ENCODE results near the gene HEATR3. TPM values are rescaled to one million over a fixed set of nuclear protein-coding genes. Genes with fewer than 3 reads are reported as not detected.

The HEATR3 gene
- total and polyA plus RNA-seq, 2 of the 8 experiments (the other 6 are each of a cell fraction or from before 2014, with no cell fraction given): 13.0 to 29.2 TPM

DNA sequence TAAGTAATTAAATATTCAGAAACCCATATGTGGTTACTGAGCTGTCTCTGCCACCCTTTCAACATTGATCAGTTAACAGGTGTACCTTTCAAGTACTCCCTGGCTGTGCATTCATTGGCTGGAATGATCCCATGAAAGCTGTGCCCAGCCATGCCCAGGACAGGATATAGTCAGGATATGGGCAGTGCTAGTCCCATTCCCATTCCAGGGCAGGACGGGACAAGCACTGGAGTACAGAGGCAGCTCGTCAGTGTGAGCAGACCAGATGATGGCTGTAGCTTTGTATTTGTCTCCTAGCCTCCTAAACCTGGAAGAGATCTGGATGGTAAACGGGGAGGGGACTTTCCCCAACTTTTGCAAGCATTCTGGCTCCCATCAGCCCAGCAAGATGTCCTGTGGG lies 22.5 kb downstream of the HEATR3 start:
- Histone ChIP-seq H3K79me1 (ENCODE audit: low read depth, low read length) (no peaks in the 10 kb centered on the region), H3K79me2 (ENCODE audit: control insufficient read depth in 1 of 2, insufficient read depth in 2 of 2, low read length in 2 of 2) (no peaks in the 10 kb centered on the region), H2AFZ (ENCODE audit: low read length) (no peak overlapping the region), H3K9ac (replicated peaks in 1 of 4; ENCODE audit: extremely low read depth in 1 of 4, low read depth in 3 of 4, low read length in 3 of 4) (no peak overlapping the region), H3K4me1 (replicated peaks in 1 of 4; ENCODE audit: control insufficient read depth in 3 of 4, insufficient read depth in 4 of 4, low read length in 3 of 4) (no peaks in the 10 kb centered on the region), H2BK12ac (ENCODE audit: low read depth, low read length) (no peak overlapping the region), H2AK5ac (ENCODE audit: low read depth, low read length) (no peak overlapping the region), H3K14ac (ENCODE audit: insufficient read length) (no peak overlapping the region), H3K18ac (ENCODE audit: extremely low read depth, low read length) (no peak overlapping the region), H2BK5ac (ENCODE audit: low read depth, low read length) (no peak overlapping the region), H4K91ac (replicated peaks; ENCODE audit: insufficient read length, low read length) (no peak overlapping the region), H2BK15ac (ENCODE audit: low read length) (no peak overlapping the region), H3K4me2 (ENCODE audit: insufficient read depth in 1 of 2, low read depth in 2 of 2, low read length in 2 of 2) (no peak overlapping the region), H3K27ac (ENCODE audit: low read depth, low read length) (no peak overlapping the region), H2BK20ac (ENCODE audit: low read length) (no peak overlapping the region), H2BK120ac (replicated peaks; ENCODE audit: low read depth, low read length) (no peak overlapping the region), H3K23ac (ENCODE audit: insufficient read length) (no peak overlapping the region), H4K20me1 (replicated peaks in 1 of 2; ENCODE audit: control insufficient read depth in 1 of 2, insufficient read depth in 2 of 2, low read length in 2 of 2) (peaks cover 0 to 5% of the 10 kb centered on the region in 2 experiments), H3K4ac (replicated peaks; ENCODE audit: insufficient read length, low read depth, low read length) (no peak overlapping the region), H4K8ac (ENCODE audit: extremely low read depth, insufficient read depth, low read length) (peak overlapping the region; percentile 80), H3K4me3 (ENCODE audit: extremely low read depth in 1 of 4, insufficient read depth in 2 of 4, low read depth in 3 of 4, low read length in 4 of 4) (no peak overlapping the region), H3K27me3 (replicated peaks in 1 of 4; ENCODE audit: control insufficient read depth in 3 of 4, extremely low read depth in 1 of 4, insufficient read depth in 3 of 4, low read length in 3 of 4) (no peaks in the 10 kb centered on the region), H3K23me2 (ENCODE audit: low read depth, low read length) (no peaks in the 10 kb centered on the region), H3K36me3 (ENCODE audit: control insufficient read depth in 2 of 4, insufficient read depth in 4 of 4, low read length in 3 of 4) (peaks cover 5 to 39% (median 28%) of the 10 kb centered on the region in 4 experiments), H3K9me3 (ENCODE audit: insufficient read depth in 2 of 2, low read depth in 1 of 2, low read length in 1 of 2) (no peaks in the 10 kb centered on the region), H3K56ac (replicated peaks; ENCODE audit: insufficient read length, low read depth, low read length) (no peak overlapping the region), H4K5ac (ENCODE audit: insufficient read length, low read depth, low read length) (no peak overlapping the region)
- DNase-seq (ENCODE audit: low read depth in 1 of 2, low spot score in 2 of 2) (no peak), FAIRE-seq (no peak)
- ChIA-PET CTCF (ENCODE audit: partially characterized antibody) (interaction anchor here (0.8 to 1.2 kb wide), 2 partner anchors 14 to 122 kb away, joined by 3 read pairs; no protein-coding TSS in a partner anchor), POLR2A (ENCODE audit: partially characterized antibody) (no interaction called here)
- 79% methylated on average over 3 of the region's 3 CpGs; no CpG with 5 or more reads in 1 of the 2 experiments for WGBS, 2 experiments (ENCODE audit: extremely low coverage in 1 of 2, insufficient coverage in 1 of 2, insufficient read length in 1 of 2, insufficient replicate concordance in 2 of 2, low coverage in 1 of 2, low lambda C conversion rate in 2 of 2, missing lambda C conversion rate in 1 of 2)
- TF ChIP-seq RXRA (IDR thresholded peaks at IDR 0.05; ENCODE audit: insufficient read depth, low read depth, low read length): no peak
- TF ChIP-seq HDAC2 (IDR thresholded peaks at IDR 0.05; ENCODE audit: borderline replicate concordance in 1 of 2, low read depth in 2 of 2, low read length in 2 of 2): no peak
